ENCODE results near the gene OPHN1. TPM values are rescaled to one million over a fixed set of nuclear protein-coding genes. Genes with fewer than 3 reads are reported as not detected.
"Not testable (repeated sequence)": the region's sequence is repeated elsewhere in the genome, so short reads cannot be mapped to it uniquely, and the experiment has no call there.

The OPHN1 gene
- total RNA-seq, 2 donors from 2014 or later: 0.12 TPM; not detected in 1

- DNase-seq: no peak
- no peak for ATAC-seq (replicated peaks in 1 of 2)
- H3K36me3 Mint-ChIP-seq (ENCODE audit: insufficient read depth in 2 of 2): no peaks in the 10 kb centered on the region
- no peak overlapping the region for H3K27ac Mint-ChIP-seq
- peaks cover 6% of the 10 kb centered on the region for H3K27me3 Mint-ChIP-seq (ENCODE audit: low read depth)
- no peaks in the 10 kb centered on the region for H3K4me1 Mint-ChIP-seq (ENCODE audit: low read depth)
- no peaks in the 10 kb centered on the region for H3K9me3 Mint-ChIP-seq
- H3K4me3 Mint-ChIP-seq: no peak overlapping the region
Observed at GRCh38 chrX:68299898-68300297, 133.4 kb downstream of the OPHN1 start.

- no peak for DNase-seq
- H3K9me3 Mint-ChIP-seq: no peaks in the 10 kb centered on the region
- H3K27ac Mint-ChIP-seq: no peak overlapping the region
- peaks cover 24% of the 10 kb centered on the region for H3K27me3 Mint-ChIP-seq (ENCODE audit: low read depth)
- ATAC-seq (replicated peaks in 1 of 2): no peak
- no peak overlapping the region for H3K4me3 Mint-ChIP-seq
- no peaks in the 10 kb centered on the region for H3K36me3 Mint-ChIP-seq (ENCODE audit: insufficient read depth in 2 of 2)
- H3K4me1 Mint-ChIP-seq (ENCODE audit: low read depth): no peaks in the 10 kb centered on the region
Observed at GRCh38 chrX:68292471-68292870, 140.8 kb downstream of the OPHN1 start.

- H3K4me3 Mint-ChIP-seq: no peak overlapping the region
- no peak for ATAC-seq (replicated peaks in 1 of 2)
- no peaks in the 10 kb centered on the region for H3K4me1 Mint-ChIP-seq (ENCODE audit: low read depth)
- H3K27ac Mint-ChIP-seq: no peak overlapping the region
- H3K36me3 Mint-ChIP-seq (ENCODE audit: insufficient read depth in 2 of 2): no peaks in the 10 kb centered on the region
- H3K9me3 Mint-ChIP-seq: no peaks in the 10 kb centered on the region
- no peak for DNase-seq
- H3K27me3 Mint-ChIP-seq (ENCODE audit: low read depth): peaks cover 55% of the 10 kb centered on the region
Observed at GRCh38 chrX:68288127-68288526, 145.2 kb downstream of the OPHN1 start.

- ATAC-seq (replicated peaks in 1 of 2) (no peak), DNase-seq (no peak)
- Mint-ChIP-seq H3K27ac (no peak overlapping the region), H3K36me3 (ENCODE audit: insufficient read depth in 2 of 2) (no peaks in the 10 kb centered on the region), H3K4me1 (ENCODE audit: low read depth) (no peaks in the 10 kb centered on the region), H3K9me3 (no peaks in the 10 kb centered on the region), H3K27me3 (ENCODE audit: low read depth) (peaks cover 55% of the 10 kb centered on the region), H3K4me3 (no peak overlapping the region)
Observed at GRCh38 chrX:68287419-68287818, 145.9 kb downstream of the OPHN1 start.

- DNase-seq (no peak), ATAC-seq (replicated peaks in 1 of 2) (no peak)
- Mint-ChIP-seq H3K9me3 (no peaks in the 10 kb centered on the region), H3K4me1 (ENCODE audit: low read depth) (no peaks in the 10 kb centered on the region), H3K36me3 (ENCODE audit: insufficient read depth in 2 of 2) (no peaks in the 10 kb centered on the region), H3K27ac (no peak overlapping the region), H3K27me3 (ENCODE audit: low read depth) (peaks cover 58% of the 10 kb centered on the region), H3K4me3 (no peak overlapping the region)
Observed at GRCh38 chrX:68286980-68287379, 146.3 kb downstream of the OPHN1 start.

GRCh38 chrX:68286076-68286475 is 147.2 kb downstream of the OPHN1 start:
- no peak for ATAC-seq (replicated peaks in 1 of 2)
- peaks cover 65% of the 10 kb centered on the region for H3K27me3 Mint-ChIP-seq (ENCODE audit: low read depth)
- H3K27ac Mint-ChIP-seq: no peak overlapping the region
- H3K36me3 Mint-ChIP-seq (ENCODE audit: insufficient read depth in 2 of 2): no peaks in the 10 kb centered on the region
- DNase-seq: no peak
- H3K4me1 Mint-ChIP-seq (ENCODE audit: low read depth): no peaks in the 10 kb centered on the region
- no peak overlapping the region for H3K4me3 Mint-ChIP-seq
- H3K9me3 Mint-ChIP-seq: no peaks in the 10 kb centered on the region

- no peak for ATAC-seq (replicated peaks in 1 of 2)
Observed at GRCh38 chrX:68284281-68284904, 148.9 kb downstream of the OPHN1 start.

GRCh38 chrX:68273887-68274286 is 159.4 kb downstream of the OPHN1 start:
- no peak overlapping the region for H3K4me3 Mint-ChIP-seq
- no peaks in the 10 kb centered on the region for H3K36me3 Mint-ChIP-seq (ENCODE audit: insufficient read depth in 2 of 2)
- peaks cover 12% of the 10 kb centered on the region for H3K27me3 Mint-ChIP-seq (ENCODE audit: low read depth)
- H3K4me1 Mint-ChIP-seq (ENCODE audit: low read depth): no peaks in the 10 kb centered on the region
- H3K9me3 Mint-ChIP-seq: no peaks in the 10 kb centered on the region
- ATAC-seq (replicated peaks in 1 of 2): no peak
- no peak for DNase-seq
- no peak overlapping the region for H3K27ac Mint-ChIP-seq

More at GRCh38 chrX:68284281-68284904, 148.9 kb downstream of the OPHN1 start:
- Mint-ChIP-seq H3K27ac (no peak overlapping the region), H3K9me3 (no peaks in the 10 kb centered on the region), H3K27me3 (ENCODE audit: low read depth) (peaks cover 70% of the 10 kb centered on the region), H3K36me3 (ENCODE audit: insufficient read depth in 2 of 2) (no peaks in the 10 kb centered on the region), H3K4me1 (ENCODE audit: low read depth) (no peaks in the 10 kb centered on the region), H3K4me3 (no peak overlapping the region)
- DNase-seq: no peak

- H3K27me3 Mint-ChIP-seq (ENCODE audit: low read depth): peaks cover 26% of the 10 kb centered on the region
- H3K27ac Mint-ChIP-seq; H3K4me3 Mint-ChIP-seq; H3K4me1 Mint-ChIP-seq (ENCODE audit: low read depth); DNase-seq; H3K9me3 Mint-ChIP-seq; H3K36me3 Mint-ChIP-seq (ENCODE audit: insufficient read depth in 2 of 2); ATAC-seq (replicated peaks in 1 of 2): not testable (repeated sequence)
Observed at GRCh38 chrX:68264793-68265192, 168.5 kb downstream of the OPHN1 start.

GRCh38 chrX:68261060-68261672 is 172.1 kb downstream of the OPHN1 start:
- peaks cover 30% of the 10 kb centered on the region for H3K27me3 Mint-ChIP-seq (ENCODE audit: low read depth)
- peaks cover 0 to 2% of the 10 kb centered on the region in 2 donors for H3K9me3 Mint-ChIP-seq
- H3K4me1 Mint-ChIP-seq (ENCODE audit: low read depth): no peaks in the 10 kb centered on the region

GRCh38 chrX:68256990-68257389 is 176.3 kb downstream of the OPHN1 start:
- Mint-ChIP-seq H3K4me3 (no peak overlapping the region), H3K9me3 (no peaks in the 10 kb centered on the region), H3K36me3 (ENCODE audit: insufficient read depth in 2 of 2) (no peaks in the 10 kb centered on the region), H3K27ac (no peak overlapping the region), H3K4me1 (ENCODE audit: low read depth) (no peaks in the 10 kb centered on the region), H3K27me3 (ENCODE audit: low read depth) (peaks cover 47% of the 10 kb centered on the region)
- DNase-seq: no peak
- ATAC-seq (replicated peaks in 1 of 2): no peak

More at GRCh38 chrX:68261060-68261672, 172.1 kb downstream of the OPHN1 start:
- ATAC-seq (replicated peaks in 1 of 2) (no peak), DNase-seq (no peak)
- Mint-ChIP-seq H3K4me3 (no peak overlapping the region), H3K27ac (no peak overlapping the region), H3K36me3 (ENCODE audit: insufficient read depth in 2 of 2) (no peaks in the 10 kb centered on the region)

- peaks cover 37% of the 10 kb centered on the region for H3K27me3 Mint-ChIP-seq (ENCODE audit: low read depth)
- no peaks in the 10 kb centered on the region for H3K9me3 Mint-ChIP-seq
- H3K36me3 Mint-ChIP-seq (ENCODE audit: insufficient read depth in 2 of 2): no peaks in the 10 kb centered on the region
- no peak for DNase-seq
- no peak overlapping the region for H3K4me3 Mint-ChIP-seq
- no peak for ATAC-seq (replicated peaks in 1 of 2)
- H3K4me1 Mint-ChIP-seq (ENCODE audit: low read depth): no peaks in the 10 kb centered on the region
- H3K27ac Mint-ChIP-seq: no peak overlapping the region
Observed at GRCh38 chrX:68254738-68255645, 178.3 kb downstream of the OPHN1 start.

- ATAC-seq (replicated peaks in 1 of 2) (no peak), DNase-seq (no peak)
- H3K4me3 Mint-ChIP-seq: no peak overlapping the region
- H3K4me1 Mint-ChIP-seq (ENCODE audit: low read depth): no peaks in the 10 kb centered on the region
- H3K9me3 Mint-ChIP-seq: no peaks in the 10 kb centered on the region
- H3K27ac Mint-ChIP-seq: no peak overlapping the region
- peaks cover 46% of the 10 kb centered on the region for H3K27me3 Mint-ChIP-seq (ENCODE audit: low read depth)
- H3K36me3 Mint-ChIP-seq (ENCODE audit: insufficient read depth in 2 of 2): no peaks in the 10 kb centered on the region
Observed at GRCh38 chrX:68252664-68253063, 180.6 kb downstream of the OPHN1 start.

Data from activated T-cell treated with anti-CD3 and anti-CD28 coated beads, Interleukin-2, amount 50 U/mL, for 72 hours (primary cell).